Smooth muscle cell (in vitro differentiated cells): Measurements from ENCODE around the gene TSPO. TPM values are rescaled to one million over a fixed set of nuclear protein-coding genes. Genes with fewer than 3 reads are reported as not detected.

Experiments
- DNase-seq: peaks from one replicate; lab custom pipeline; 2025; ENCODE audit not compliant: unreplicated experiment; lab: John Stamatoyannopoulos, UW
- H2AFZ ChIP-seq: fragments of 200-600 bp; sonication (generic); 2 replicates; pipeline ENCODE4 v1.6.0; 2016; ENCODE audit warnings: antibody characterized with exemption, low read depth, mild to moderate bottlenecking
- H3F3A ChIP-seq: fragments of 200-600 bp; sonication (generic); 2 replicates; pipeline ENCODE4 v1.6.0; 2017; ENCODE audit warnings: antibody characterized with exemption, low read depth
- H3K27ac ChIP-seq: fragments of 200-600 bp; sonication (generic); 2 replicates; pipeline ENCODE4 v1.5.1; 2016; ENCODE audit warnings: low read depth, mild to moderate bottlenecking
- H3K27me3 ChIP-seq: fragments of 200-600 bp; sonication (generic); 2 replicates; pipeline ENCODE4 v1.6.1; 2016; ENCODE audit warnings: low read depth, mild to moderate bottlenecking
- H3K36me3 ChIP-seq: fragments of 200-600 bp; sonication (generic); 2 replicates; pipeline ENCODE4 v1.5.1; 2016; ENCODE audit warnings: low read depth
- H3K4me1 ChIP-seq: fragments of 200-600 bp; sonication (generic); 2 replicates; pipeline ENCODE4 v1.5.1; 2016; ENCODE audit warnings: low read depth
- H3K4me2 ChIP-seq: fragments of 200-600 bp; sonication (generic); 2 replicates; pipeline ENCODE4 v1.6.0; 2016; ENCODE audit warnings: mild to moderate bottlenecking
- H3K4me3 ChIP-seq: fragments of 200-600 bp; sonication (generic); 2 replicates; pipeline ENCODE4 v1.5.1; 2016; ENCODE audit warnings: mild to moderate bottlenecking
- H3K79me2 ChIP-seq: fragments of 200-600 bp; sonication (generic); 2 replicates; pipeline ENCODE4 v1.6.0; 2016; ENCODE audit warnings: low read depth, mild to moderate bottlenecking
- H3K9ac ChIP-seq: fragments of 200-600 bp; sonication (generic); 2 replicates; pipeline ENCODE4 v1.6.0; 2016; ENCODE audit warnings: low read depth
- H3K9me3 ChIP-seq: fragments of 200-600 bp; sonication (generic); replicated peaks from 2 replicates; pipeline ENCODE4 v1.5.1; 2016; ENCODE audit warnings: low read depth
- H4K20me1 ChIP-seq: fragments of 200-600 bp; sonication (generic); 2 replicates; pipeline ENCODE4 v1.6.0; 2016; ENCODE audit warnings: low read depth
- WGBS: methylation state at CpG from one replicate; pipeline ENCODE4 v1.1.7; 2016; ENCODE audit warnings: low lambda C conversion rate; 5-methylcytosine and 5-hydroxymethylcytosine counted together
- polyA plus RNA-seq: library from polyadenylated mRNA; unstranded; fragments of >200 nt; fragmentation: Nextera tagmentation; extraction: Ambion mirVana; gene quantifications from 2 replicates; pipeline ENCODE4 v1.2.1, GENCODE V29; 2016
- total RNA-seq: library from RNA; depleted of rRNA; stranded (reverse); fragments of >200 nt; gene quantifications from 2 replicates; pipeline ENCODE4 v1.2.3, GENCODE V29; 2014
- TF ChIP-seq, protein P1 (sequence below): fragments of 200-600 bp; sonication (generic); IDR thresholded peaks from 2 replicates; pipeline ENCODE4 v1.5.1; 2017; ENCODE audit warnings: borderline replicate concordance, mild to moderate bottlenecking, antibody characterized with exemption; ENCODE audit not compliant: insufficient read depth, poor library complexity, severe bottlenecking

TSPO gene
- total and polyA plus RNA-seq, 2 experiments from 2014 or later, result 170 to 251 TPM

DNA sequence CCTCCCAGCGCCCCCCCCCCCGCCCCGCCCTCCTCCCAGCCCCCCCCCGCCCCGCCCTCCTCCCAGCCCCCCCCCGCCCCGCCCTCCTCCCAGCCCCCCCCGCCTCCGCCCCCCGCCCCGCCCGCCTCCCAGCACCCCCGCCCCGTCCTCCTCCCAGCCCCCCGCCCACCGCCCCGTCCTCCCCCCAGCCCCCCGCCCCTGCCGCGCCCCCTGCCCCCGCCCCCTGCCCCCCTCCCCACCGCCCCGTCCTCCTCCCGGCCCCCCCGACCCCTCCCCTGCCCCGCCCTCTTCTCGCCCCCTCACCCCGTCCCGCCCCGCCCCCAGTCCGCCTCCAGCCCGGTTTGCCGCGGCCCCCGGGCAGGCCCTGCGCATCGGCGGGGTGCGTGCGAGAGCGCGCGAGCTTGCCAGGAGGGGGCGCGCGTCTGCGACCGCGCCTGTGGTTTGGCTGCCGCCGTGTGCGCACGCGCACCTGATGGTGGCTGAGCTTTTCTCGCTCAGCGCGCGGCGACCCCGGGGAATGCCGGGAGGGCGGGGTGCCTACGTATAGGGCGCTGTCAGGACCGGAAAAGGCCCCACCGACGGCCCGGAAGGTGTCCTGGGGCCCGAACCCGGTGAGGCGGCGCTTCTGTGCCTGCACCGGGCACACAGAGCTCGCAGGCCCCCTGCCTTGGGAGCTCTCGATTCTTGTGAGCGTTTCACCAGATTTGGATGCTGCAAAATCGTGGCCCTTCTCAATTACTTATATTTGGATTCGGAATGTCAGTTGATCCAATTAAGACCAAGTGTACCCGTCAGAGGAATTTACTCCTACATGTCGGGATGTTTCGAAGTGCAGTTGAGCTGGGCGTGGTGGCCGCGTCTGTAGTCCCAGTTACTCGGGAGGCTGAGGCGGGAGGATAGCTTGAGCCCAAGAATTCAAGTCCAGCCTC, 36.1 kb downstream of the TSPO start:
- peak overlapping the region; percentile 78 for H3K9ac ChIP-seq
- peaks cover 17% of the 10 kb centered on the region for H4K20me1 ChIP-seq
- H3K9me3 ChIP-seq, result no peaks in the 10 kb centered on the region
- WGBS, result 11% methylated on average over 47 of the region's 86 CpGs
- peak overlapping the region; percentile 100 for H2AFZ ChIP-seq
- H3F3A ChIP-seq, result peaks cover 4% of the 10 kb centered on the region
- H3K4me1 ChIP-seq, result peaks cover 19% of the 10 kb centered on the region
- H3K27ac ChIP-seq, result peak overlapping the region; percentile 94
- no peaks in the 10 kb centered on the region for H3K36me3 ChIP-seq
- no peaks in the 10 kb centered on the region for H3K27me3 ChIP-seq
- TF ChIP-seq, protein P1, sequence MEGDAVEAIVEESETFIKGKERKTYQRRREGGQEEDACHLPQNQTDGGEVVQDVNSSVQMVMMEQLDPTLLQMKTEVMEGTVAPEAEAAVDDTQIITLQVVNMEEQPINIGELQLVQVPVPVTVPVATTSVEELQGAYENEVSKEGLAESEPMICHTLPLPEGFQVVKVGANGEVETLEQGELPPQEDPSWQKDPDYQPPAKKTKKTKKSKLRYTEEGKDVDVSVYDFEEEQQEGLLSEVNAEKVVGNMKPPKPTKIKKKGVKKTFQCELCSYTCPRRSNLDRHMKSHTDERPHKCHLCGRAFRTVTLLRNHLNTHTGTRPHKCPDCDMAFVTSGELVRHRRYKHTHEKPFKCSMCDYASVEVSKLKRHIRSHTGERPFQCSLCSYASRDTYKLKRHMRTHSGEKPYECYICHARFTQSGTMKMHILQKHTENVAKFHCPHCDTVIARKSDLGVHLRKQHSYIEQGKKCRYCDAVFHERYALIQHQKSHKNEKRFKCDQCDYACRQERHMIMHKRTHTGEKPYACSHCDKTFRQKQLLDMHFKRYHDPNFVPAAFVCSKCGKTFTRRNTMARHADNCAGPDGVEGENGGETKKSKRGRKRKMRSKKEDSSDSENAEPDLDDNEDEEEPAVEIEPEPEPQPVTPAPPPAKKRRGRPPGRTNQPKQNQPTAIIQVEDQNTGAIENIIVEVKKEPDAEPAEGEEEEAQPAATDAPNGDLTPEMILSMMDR, result peak; percentile 68
- H3K4me2 ChIP-seq, result peak overlapping the region; percentile 95
- DNase-seq, result peak; percentile 89
- no peaks in the 10 kb centered on the region for H3K79me2 ChIP-seq
- peak overlapping the region; percentile 60 for H3K4me3 ChIP-seq

DNA sequence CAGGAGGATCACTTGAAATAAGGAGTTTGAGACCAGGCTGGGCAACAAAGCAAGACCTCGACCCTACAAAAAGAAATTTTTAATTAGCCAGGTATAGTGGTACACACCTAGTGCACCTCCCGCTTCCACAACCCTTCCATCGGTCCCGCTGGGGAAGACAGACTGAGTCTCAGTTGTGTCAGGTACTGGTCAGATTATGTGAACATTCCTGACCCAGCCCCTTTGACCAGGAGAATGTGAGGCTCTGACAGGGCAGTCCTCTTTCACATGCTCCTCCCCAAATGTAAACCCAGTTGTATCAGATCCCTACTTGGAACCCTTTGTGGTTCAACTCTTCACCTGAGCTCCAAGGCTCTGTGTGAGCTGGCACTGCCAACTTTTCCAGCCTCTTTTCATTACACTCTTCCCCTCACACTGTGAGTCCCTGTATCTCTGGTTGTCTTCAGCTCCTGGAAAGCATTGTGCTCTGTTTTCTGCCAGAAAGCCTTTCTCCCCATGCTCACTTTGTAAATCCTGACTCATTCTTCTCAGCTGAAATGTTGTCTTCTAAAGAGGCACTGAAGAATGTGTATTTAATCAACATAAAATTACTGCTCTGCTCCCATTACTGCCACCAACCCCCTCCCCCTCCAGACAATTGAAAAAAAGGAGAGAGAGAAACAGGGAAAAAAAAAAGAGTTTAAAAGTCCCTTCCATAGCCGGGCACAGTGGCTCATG, 37.6 kb downstream of the TSPO start:
- H2AFZ ChIP-seq, result no peak overlapping the region
- WGBS, result 95% methylated on average over 5 of the region's 5 CpGs
- no peaks in the 10 kb centered on the region for H3K9me3 ChIP-seq
- no peak overlapping the region for H3K4me3 ChIP-seq
- no peaks in the 10 kb centered on the region for H3K79me2 ChIP-seq
- H3F3A ChIP-seq, result peaks cover 4% of the 10 kb centered on the region
- H3K36me3 ChIP-seq, result no peaks in the 10 kb centered on the region
- TF ChIP-seq, protein P1, result no peak
- peak overlapping the region; percentile 29 for H3K27ac ChIP-seq
- no peak for DNase-seq
- no peaks in the 10 kb centered on the region for H3K27me3 ChIP-seq
- peaks cover 9% of the 10 kb centered on the region for H4K20me1 ChIP-seq
- peaks cover 19% of the 10 kb centered on the region for H3K4me1 ChIP-seq
- no peak overlapping the region for H3K4me2 ChIP-seq
- no peak overlapping the region for H3K9ac ChIP-seq

DNA sequence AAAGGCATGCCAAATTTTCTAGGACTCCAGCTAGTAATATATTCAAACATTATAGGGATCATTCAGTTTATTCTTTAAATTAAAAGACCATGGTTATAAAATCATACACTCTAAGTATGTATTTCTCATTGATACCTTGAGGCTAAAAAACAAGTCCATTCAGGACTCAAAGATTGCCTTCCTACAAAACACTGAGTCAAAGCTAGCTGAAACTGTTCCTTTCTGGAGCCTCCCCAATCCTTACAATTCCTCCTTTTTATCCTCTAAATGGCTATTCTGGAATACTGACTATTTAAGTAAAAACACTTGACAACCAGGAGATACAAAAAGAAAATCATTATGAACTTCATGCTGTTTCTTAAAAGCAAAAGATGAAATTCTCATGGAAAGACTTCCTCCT, 40.5 kb downstream of the TSPO start:
- Histone ChIP-seq H3K9ac (no peak overlapping the region), H2AFZ (no peak overlapping the region), H3K4me2 (no peak overlapping the region)

More for the DNA sequence above, 40.5 kb downstream of the TSPO start:
- no peaks in the 10 kb centered on the region for H3K9me3 ChIP-seq
- no peaks in the 10 kb centered on the region for H3K36me3 ChIP-seq
- H3K27ac ChIP-seq, result no peak overlapping the region
- no peaks in the 10 kb centered on the region for H3K79me2 ChIP-seq
- H3K4me1 ChIP-seq, result peaks cover 7% of the 10 kb centered on the region
- H3F3A ChIP-seq, result peaks cover 4% of the 10 kb centered on the region
- TF ChIP-seq, protein P1, result no peak
- no peaks in the 10 kb centered on the region for H3K27me3 ChIP-seq
- no peak overlapping the region for H3K4me3 ChIP-seq
- no peak for DNase-seq
- no peaks in the 10 kb centered on the region for H4K20me1 ChIP-seq
